GM12891 (cell line): ENCODE measurements around the gene ARL10.

Experiments
- PAX5 ChIP-seq: IDR thresholded peaks from 2 replicates; pipeline ENCODE4 v1.6.1; 2011; ENCODE audit warnings: low read length, moderate library complexity, mild to moderate bottlenecking; ENCODE audit not compliant: insufficient read depth, severe bottlenecking
- POLR2AphosphoS5 ChIP-seq: IDR thresholded peaks from 2 replicates; pipeline ENCODE4 v1.6.1; 2011; ENCODE audit warnings: low read depth, low read length, control low read depth
- SPI1 ChIP-seq: IDR thresholded peaks from 2 replicates; pipeline ENCODE4 v1.6.1; 2011; ENCODE audit warnings: low read depth, low read length, control low read depth
- TAF1 ChIP-seq: IDR thresholded peaks from 2 replicates; pipeline ENCODE4 v1.6.1; 2011; ENCODE audit warnings: low read depth, low read length, control low read depth

GRCh38 chr5:176424181-176424580 is 58.9 kb downstream of the ARL10 start:
- TF ChIP-seq POLR2AphosphoS5 (no peak), SPI1 (no peak), PAX5 (no peak), TAF1 (no peak)
